Measurements from ENCODE around the gene TBC1D22B.

The TBC1D22B gene

DNA sequence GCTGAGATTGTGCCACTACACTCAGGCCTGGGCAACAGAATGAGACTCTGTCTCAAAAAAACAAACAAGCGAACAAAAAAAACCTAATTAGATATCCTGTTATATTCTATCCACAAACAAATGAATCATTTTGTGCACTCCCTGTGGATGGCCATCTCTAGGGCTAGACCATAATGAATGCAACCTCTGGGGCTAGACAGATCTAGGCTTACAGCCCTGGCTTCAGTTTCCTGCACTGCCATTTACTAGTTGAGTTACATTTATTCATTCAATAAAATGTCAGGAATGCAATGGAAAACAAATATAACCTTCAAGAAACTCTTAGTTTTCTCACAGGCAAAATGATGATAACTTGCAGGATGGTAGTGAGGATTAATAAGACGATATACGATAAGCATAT lies 89.6 kb downstream of the TBC1D22B start:
- TF ChIP-seq, protein P1, sequence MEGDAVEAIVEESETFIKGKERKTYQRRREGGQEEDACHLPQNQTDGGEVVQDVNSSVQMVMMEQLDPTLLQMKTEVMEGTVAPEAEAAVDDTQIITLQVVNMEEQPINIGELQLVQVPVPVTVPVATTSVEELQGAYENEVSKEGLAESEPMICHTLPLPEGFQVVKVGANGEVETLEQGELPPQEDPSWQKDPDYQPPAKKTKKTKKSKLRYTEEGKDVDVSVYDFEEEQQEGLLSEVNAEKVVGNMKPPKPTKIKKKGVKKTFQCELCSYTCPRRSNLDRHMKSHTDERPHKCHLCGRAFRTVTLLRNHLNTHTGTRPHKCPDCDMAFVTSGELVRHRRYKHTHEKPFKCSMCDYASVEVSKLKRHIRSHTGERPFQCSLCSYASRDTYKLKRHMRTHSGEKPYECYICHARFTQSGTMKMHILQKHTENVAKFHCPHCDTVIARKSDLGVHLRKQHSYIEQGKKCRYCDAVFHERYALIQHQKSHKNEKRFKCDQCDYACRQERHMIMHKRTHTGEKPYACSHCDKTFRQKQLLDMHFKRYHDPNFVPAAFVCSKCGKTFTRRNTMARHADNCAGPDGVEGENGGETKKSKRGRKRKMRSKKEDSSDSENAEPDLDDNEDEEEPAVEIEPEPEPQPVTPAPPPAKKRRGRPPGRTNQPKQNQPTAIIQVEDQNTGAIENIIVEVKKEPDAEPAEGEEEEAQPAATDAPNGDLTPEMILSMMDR (IDR thresholded peaks at IDR 0.05; ENCODE audit: borderline replicate concordance, control extremely low read depth, extremely low read depth, insufficient read depth, missing control alignments): no peak
- no peak for DNase-seq (ENCODE audit: low spot score)
- in situ Hi-C loops (cut with MboI; ENCODE audit: low sequenced_read_pairs, unreplicated experiment): no loop called here

DNA sequence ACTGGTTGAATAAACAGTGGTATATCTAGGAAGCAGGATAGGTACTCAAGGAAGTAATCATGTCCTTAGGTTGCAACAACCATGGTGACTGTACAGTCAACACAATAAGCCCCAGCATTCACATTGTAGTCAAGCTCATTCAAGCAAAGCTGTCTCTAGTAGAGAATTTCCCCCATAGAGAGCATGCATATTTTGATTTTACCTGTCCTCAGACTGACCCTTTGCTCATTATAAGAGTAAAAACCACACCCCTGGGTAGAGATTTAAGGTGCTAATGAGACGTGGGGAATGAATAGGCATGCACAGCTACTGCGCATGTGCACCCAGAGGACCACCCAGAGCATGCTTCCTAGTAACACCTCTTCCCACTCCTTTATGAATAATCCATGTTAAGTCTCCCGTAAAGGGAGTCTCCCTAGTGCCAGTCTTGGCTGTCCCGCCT lies 90.1 kb downstream of the TBC1D22B start:
- in situ Hi-C loops (cut with MboI; ENCODE audit: low sequenced_read_pairs, unreplicated experiment): no loop called here

DNA sequence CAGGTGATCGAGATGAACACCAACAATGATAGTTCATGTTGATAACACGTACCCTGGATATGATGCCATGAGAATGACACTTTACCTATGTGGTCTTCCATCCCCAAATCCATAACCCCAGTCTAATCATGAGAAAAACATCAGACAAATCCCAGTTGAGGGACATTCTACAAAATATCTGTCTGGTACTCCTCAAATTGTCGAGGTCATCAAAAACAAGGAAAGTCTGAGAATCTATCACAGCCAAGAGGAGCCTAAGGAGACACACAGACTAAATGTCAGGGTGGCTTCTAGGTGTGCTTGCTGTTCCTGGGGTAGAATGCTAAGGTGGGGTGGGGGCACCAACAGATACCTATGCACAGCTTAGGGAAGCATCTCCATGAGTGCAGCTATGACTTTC lies 93.5 kb downstream of the TBC1D22B start:
- TF ChIP-seq, protein P1 (IDR thresholded peaks at IDR 0.05; ENCODE audit: borderline replicate concordance, control extremely low read depth, extremely low read depth, insufficient read depth, missing control alignments): no peak

More for the DNA sequence above, 90.1 kb downstream of the TBC1D22B start:
- no peak for DNase-seq (ENCODE audit: low spot score)
- TF ChIP-seq, protein P1 (IDR thresholded peaks at IDR 0.05; ENCODE audit: borderline replicate concordance, control extremely low read depth, extremely low read depth, insufficient read depth, missing control alignments): no peak

DNA sequence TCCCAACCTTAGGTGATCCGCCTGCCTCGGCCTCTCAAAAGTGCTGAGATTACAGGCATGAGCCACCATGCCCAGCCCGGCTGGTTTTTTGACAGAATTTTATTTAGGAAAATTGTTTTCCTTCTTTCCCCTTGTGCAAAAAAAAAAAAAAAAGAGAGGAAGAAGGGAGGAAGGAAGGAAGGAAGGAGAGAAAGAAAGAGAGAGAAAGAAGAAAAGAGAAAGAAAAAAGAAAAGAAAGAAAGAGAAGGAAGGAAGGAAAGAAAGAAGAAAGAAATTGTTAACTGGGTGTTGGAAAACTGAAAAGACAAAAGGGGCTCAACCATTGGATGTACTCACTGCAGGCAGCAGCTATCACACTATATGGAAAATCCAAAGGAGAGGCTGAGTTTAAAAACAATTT lies 94.8 kb downstream of the TBC1D22B start:
- in situ Hi-C loops (cut with MboI; ENCODE audit: low sequenced_read_pairs, unreplicated experiment): no loop called here
- DNase-seq (ENCODE audit: low spot score): no peak
- TF ChIP-seq, protein P1 (IDR thresholded peaks at IDR 0.05; ENCODE audit: borderline replicate concordance, control extremely low read depth, extremely low read depth, insufficient read depth, missing control alignments): no peak

More for the DNA sequence above, 93.5 kb downstream of the TBC1D22B start:
- in situ Hi-C loops (cut with MboI; ENCODE audit: low sequenced_read_pairs, unreplicated experiment): no loop called here
- DNase-seq (ENCODE audit: low spot score): no peak

DNA sequence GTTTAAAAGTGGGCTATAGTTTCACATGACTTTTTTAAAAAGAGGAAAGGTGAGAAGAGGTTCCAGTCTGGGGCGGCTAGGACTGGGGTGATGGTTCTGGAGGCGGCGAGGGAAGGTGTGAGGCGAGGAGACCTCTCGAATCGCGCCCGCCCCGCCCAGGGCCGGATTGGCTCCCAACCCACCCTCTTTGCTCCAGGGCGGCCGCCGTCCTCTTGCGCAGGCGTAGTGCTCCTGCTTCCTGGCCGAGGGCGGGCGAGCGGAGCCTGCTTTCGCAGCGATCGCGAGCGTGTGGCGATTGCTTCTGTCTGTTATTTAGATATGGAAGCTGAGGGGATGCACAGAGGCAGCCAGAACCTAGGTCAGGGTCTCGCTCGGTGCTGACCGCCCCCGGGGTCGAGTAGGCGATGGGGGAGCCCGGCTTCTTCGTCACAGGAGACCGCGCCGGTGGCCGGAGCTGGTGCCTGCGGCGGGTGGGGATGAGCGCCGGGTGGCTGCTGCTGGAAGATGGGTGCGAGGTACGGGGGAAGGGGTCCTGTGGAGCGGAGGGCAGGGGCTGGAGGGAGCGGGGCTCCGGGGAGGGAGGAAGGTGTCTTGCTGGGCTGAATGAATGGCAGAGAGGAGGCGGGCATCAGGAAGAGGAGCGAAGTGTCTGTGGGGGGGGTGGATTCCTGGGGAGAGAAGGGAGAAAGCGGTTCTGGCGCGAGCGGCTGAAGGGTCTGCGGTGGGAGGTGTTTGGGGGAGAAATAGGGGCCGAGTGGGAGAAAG lies 96.4 kb downstream of the TBC1D22B start, which contains the start of gene RNF8:
RNF8 (plus strand) TSS at position 223 of the 765 bp plus-strand sequence; CDS start at position 405, 182 bp downstream.
- TF ChIP-seq, protein P1 (IDR thresholded peaks at IDR 0.05; ENCODE audit: borderline replicate concordance, control extremely low read depth, extremely low read depth, insufficient read depth, missing control alignments): no peak
- in situ Hi-C loops (cut with MboI; ENCODE audit: low sequenced_read_pairs, unreplicated experiment): no loop called here
- peak; percentile 99 for DNase-seq (ENCODE audit: low spot score)

DNA sequence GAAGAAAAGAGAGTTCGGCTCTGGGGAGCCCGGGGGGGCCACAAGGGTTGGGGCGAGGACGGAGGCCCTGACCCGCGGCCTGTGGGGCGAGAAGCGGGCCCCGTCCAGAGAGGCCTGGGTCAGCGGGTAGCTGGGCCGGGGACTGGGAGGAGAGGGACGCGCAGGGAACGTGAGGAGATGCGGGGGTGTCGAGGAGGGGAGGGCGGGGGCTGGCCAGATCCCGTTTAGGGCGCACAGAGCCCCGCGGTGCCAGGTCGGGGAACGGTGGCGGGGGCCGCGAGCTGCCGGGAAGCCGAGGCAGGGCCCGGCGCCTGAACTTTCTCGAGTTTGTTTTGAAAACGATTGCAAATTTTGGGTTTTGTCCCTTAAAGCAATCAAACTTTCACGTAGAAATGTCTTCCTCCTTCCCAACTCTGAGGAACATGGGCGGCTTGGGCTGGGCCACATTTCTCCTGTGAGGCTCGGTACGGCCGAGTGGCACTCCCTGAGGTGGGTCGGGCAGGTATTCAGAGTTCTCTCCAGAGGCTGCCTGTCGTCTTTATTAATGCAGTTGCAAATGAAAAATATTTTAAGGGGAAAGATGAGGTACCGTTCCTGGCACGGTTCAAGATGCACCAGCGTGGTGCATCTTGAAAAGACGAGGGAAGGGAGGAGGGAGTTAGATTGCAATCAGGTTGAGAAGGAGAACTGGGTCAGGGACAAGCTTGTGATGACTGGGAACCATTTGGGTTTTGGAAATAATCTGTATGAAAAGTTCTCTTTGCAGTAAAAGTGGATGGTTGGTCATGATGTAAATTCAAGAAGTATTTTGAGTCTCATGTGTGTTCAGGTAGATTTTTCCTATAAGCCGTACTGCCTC lies 97.2 kb downstream of the TBC1D22B start:
- in situ Hi-C loops (cut with MboI; ENCODE audit: low sequenced_read_pairs, unreplicated experiment): no loop called here
- DNase-seq (ENCODE audit: low spot score): peak; percentile 61

More for the DNA sequence above, 97.2 kb downstream of the TBC1D22B start:
- TF ChIP-seq, protein P1 (IDR thresholded peaks at IDR 0.05; ENCODE audit: borderline replicate concordance, control extremely low read depth, extremely low read depth, insufficient read depth, missing control alignments): no peak
